GM21515 (cell line): Measurements from ENCODE around the gene LIPG.

ENCODE experiments used
- ATAC-seq: cut with Tn5 transposase; IDR thresholded peaks from one replicate; pipeline ENCODE4 v1.9.1; 2021; ENCODE audit not compliant: unreplicated experiment

The LIPG gene

GRCh38 chr18:49610022-49610445 lies 48.2 kb downstream of the LIPG start:
- ATAC-seq, result no peak

- ATAC-seq, result no peak
Observed at GRCh38 chr18:49611316-49611715, 49.5 kb downstream of the LIPG start.

GRCh38 chr18:49612515-49613033 lies 50.7 kb downstream of the LIPG start:
- ATAC-seq, result peak; percentile 88

- ATAC-seq, result no peak
Observed at GRCh38 chr18:49613141-49613640, 51.3 kb downstream of the LIPG start.

GRCh38 chr18:49613641-49614151 lies 51.8 kb downstream of the LIPG start:
- ATAC-seq, result no peak

GRCh38 chr18:49616618-49617328 lies 54.9 kb downstream of the LIPG start:
- ATAC-seq, result no peak

- ATAC-seq, result no peak
Observed at GRCh38 chr18:49617329-49617695, 55.5 kb downstream of the LIPG start.

GRCh38 chr18:49617865-49618264 lies 56.0 kb downstream of the LIPG start:
- ATAC-seq, result no peak

GRCh38 chr18:49618742-49619681 lies 57.2 kb downstream of the LIPG start:
- ATAC-seq, result no peak

- ATAC-seq, result no peak
Observed at GRCh38 chr18:49619801-49620200, 57.9 kb downstream of the LIPG start.

- ATAC-seq, result no peak
Observed at GRCh38 chr18:49621301-49621700, 59.4 kb downstream of the LIPG start.

- ATAC-seq, result no peak
Observed at GRCh38 chr18:49621717-49622351, 60.0 kb downstream of the LIPG start.

GRCh38 chr18:49623571-49623970 lies 61.7 kb downstream of the LIPG start:
- no peak for ATAC-seq

- no peak for ATAC-seq
Observed at GRCh38 chr18:49625021-49625691, 63.3 kb downstream of the LIPG start.

GRCh38 chr18:49626842-49627467 lies 65.1 kb downstream of the LIPG start:
- ATAC-seq, result no peak

- ATAC-seq, result no peak
Observed at GRCh38 chr18:49628119-49628518, 66.3 kb downstream of the LIPG start.

GRCh38 chr18:49628881-49629795 lies 67.3 kb downstream of the LIPG start:
- ATAC-seq, result no peak

- no peak for ATAC-seq
Observed at GRCh38 chr18:49630246-49630699, 68.4 kb downstream of the LIPG start.
